ENCODE measurements around the gene CLASP1. TPM values are rescaled to one million over a fixed set of nuclear protein-coding genes. Genes with fewer than 3 reads are reported as not detected.

The CLASP1 gene
- total RNA-seq, 1 experiment from 2014 or later = 45.9 TPM

GRCh38 chr2:121469356-121469755 is 179.9 kb downstream of the CLASP1 start:
- H3K4me1 Mint-ChIP-seq = peaks cover 20 to 27% of the 10 kb centered on the region in 2 experiments
- WGBS (ENCODE audit: extremely low coverage, insufficient read length, low lambda C conversion rate) = no CpG with 5 or more reads among the region's 3 CpGs
- H3K4me1 ChIP-seq (ENCODE audit: insufficient read depth, low read length) = no peaks in the 10 kb centered on the region; the same call in 1 of the 2 replicates
- H2BK120ac ChIP-seq (ENCODE audit: low read depth, low read length, poor library complexity, severe bottlenecking) = no peak overlapping the region
- H3K23me2 ChIP-seq (ENCODE audit: insufficient read length, low read depth, low read length, poor library complexity, severe bottlenecking) = no peaks in the 10 kb centered on the region
- no peak overlapping the region for H2BK5ac ChIP-seq (ENCODE audit: insufficient read length, low read length)
- H4K8ac ChIP-seq (replicated peaks; ENCODE audit: insufficient read length, low read depth, low read length) = no peak overlapping the region
- no peaks in the 10 kb centered on the region for H3K9me3 ChIP-seq (ENCODE audit: control insufficient read depth, low read depth, low read length)
- H3K79me1 ChIP-seq (ENCODE audit: insufficient read depth, low read depth, low read length, poor library complexity, severe bottlenecking) = no peaks in the 10 kb centered on the region
- no peaks in the 10 kb centered on the region for H3K27me3 ChIP-seq (ENCODE audit: insufficient read depth, low read length)
- DNase-seq = no peak
- no peaks in the 10 kb centered on the region for H3K9me3 Mint-ChIP-seq
- no peak overlapping the region for H3K9ac ChIP-seq (ENCODE audit: extremely low read depth, insufficient read length, low read length)
- H2BK20ac ChIP-seq (ENCODE audit: low read depth, low read length, poor library complexity, severe bottlenecking) = no peak overlapping the region
- no peak overlapping the region for H2AK5ac ChIP-seq (ENCODE audit: insufficient read length, low read length)
- no peak for TF ChIP-seq CTCF (conservative IDR thresholded peaks at IDR 0.05)
- H3K79me2 ChIP-seq (ENCODE audit: insufficient read depth, low read length) = 0 out of 2 replicates have a peak, but pooled peaks cover 2% of the 10 kb centered on the region
- no peak overlapping the region for H2AFZ ChIP-seq (ENCODE audit: low read length)
- H3K23ac ChIP-seq (ENCODE audit: insufficient read length, low read depth, low read length) = no peak overlapping the region
- no peak overlapping the region for H4K5ac ChIP-seq (ENCODE audit: insufficient read length, low read depth, low read length)
- H3K4ac ChIP-seq (ENCODE audit: low read depth, low read length) = no peak overlapping the region
- H4K20me1 ChIP-seq (ENCODE audit: control insufficient read depth, insufficient read depth, insufficient read length) = no peaks in the 10 kb centered on the region
- H3K27me3 Mint-ChIP-seq (ENCODE audit: low read depth) = no peaks in the 10 kb centered on the region
- H3K14ac ChIP-seq (ENCODE audit: insufficient read depth, low read length) = no peak overlapping the region
- H3K4me3 Mint-ChIP-seq = no peak overlapping the region
- no peak overlapping the region for H3K56ac ChIP-seq (ENCODE audit: insufficient read length, low read depth, low read length)
- no peak overlapping the region for H2BK15ac ChIP-seq (ENCODE audit: low read depth, low read length)
- no peak overlapping the region for H3T11ph ChIP-seq (ENCODE audit: low read length)
- no peak overlapping the region for H3K18ac ChIP-seq (ENCODE audit: insufficient read length, low read depth, low read length)
- H2BK12ac ChIP-seq (ENCODE audit: insufficient read length, low read depth, low read length) = no peak overlapping the region
- no peak overlapping the region for H3K27ac ChIP-seq (ENCODE audit: insufficient read length, low read depth, low read length)
- H4K91ac ChIP-seq (ENCODE audit: insufficient read length, low read depth, low read length) = no peak overlapping the region
- no peak overlapping the region for H3K4me2 ChIP-seq (ENCODE audit: insufficient read depth, insufficient read length, low read length)
- peaks cover 31 to 43% (median 40%) of the 10 kb centered on the region in 3 experiments; a peak in 6 of 7 replicates for H3K36me3 Mint-ChIP-seq (ENCODE audit: insufficient read depth in 1 of 3, low read depth in 3 of 3)
- H3K27ac Mint-ChIP-seq = no peak overlapping the region

Data from H9 (cell line).